Fibroblast of lung (primary cell): Measurements from ENCODE around the gene SMDT1. TPM values are rescaled to one million over a fixed set of nuclear protein-coding genes. Genes with fewer than 3 reads are reported as not detected.

ENCODE experiments used
- DNase-seq, 2 donors: peaks; one replicate each; pipeline versions ENCODE4 v3.0.0 to v3.0.0-alpha.2; 2010; ENCODE audit warnings: low read depth in 2 of 2
- H2AFZ ChIP-seq: 2 replicates; pipeline ENCODE4 v1.5.1; 2012; ENCODE audit warnings: low read length, control low read depth, inconsistent platforms
- H3K27ac ChIP-seq: 2 replicates; pipeline ENCODE4 v1.5.1; 2011; ENCODE audit warnings: low read length, control low read depth; ENCODE audit not compliant: insufficient read depth
- H3K27me3 ChIP-seq: 2 replicates; pipeline ENCODE4 v1.5.1; 2011; ENCODE audit warnings: mild to moderate bottlenecking, low read length; ENCODE audit not compliant: control insufficient read depth, insufficient read depth
- H3K36me3 ChIP-seq: 2 replicates; pipeline ENCODE4 v1.5.1; 2011; ENCODE audit warnings: low read length; ENCODE audit not compliant: control insufficient read depth, insufficient read depth
- H3K4me1 ChIP-seq: 2 replicates; pipeline ENCODE4 v1.5.1; 2011; ENCODE audit warnings: low read length; ENCODE audit not compliant: control insufficient read depth, insufficient read depth; ENCODE audit errors: extremely low read depth
- H3K4me2 ChIP-seq: 2 replicates; pipeline ENCODE4 v1.5.1; 2011; ENCODE audit warnings: low read length, control low read depth; ENCODE audit not compliant: insufficient read depth; ENCODE audit errors: extremely low read depth
- H3K4me3 ChIP-seq, 4 experiments: fragments of 200-600 bp in 1 of 4; sonication (generic) in 1 of 4; replicated peaks in 1 of 4; 2 replicates each; pipeline ENCODE4 v1.5.1; 2011 to 2016; ENCODE audit warnings: low read length in 4 of 4, low read depth in 3 of 4, mild to moderate bottlenecking in 3 of 4, control low read depth in 2 of 4, inconsistent platforms in 1 of 4, mixed read lengths in 1 of 4; ENCODE audit not compliant: insufficient read depth in 1 of 4; ENCODE audit errors: control extremely low read depth in 1 of 4
- H3K79me2 ChIP-seq: 2 replicates; pipeline ENCODE4 v1.5.1; 2012; ENCODE audit warnings: mild to moderate bottlenecking, low read length, inconsistent platforms; ENCODE audit not compliant: control insufficient read depth, insufficient read depth
- H3K9ac ChIP-seq: 2 replicates; pipeline ENCODE4 v1.5.1; 2011; ENCODE audit warnings: mild to moderate bottlenecking, low read length, control low read depth; ENCODE audit not compliant: insufficient read depth
- H3K9me3 ChIP-seq: 2 replicates; pipeline ENCODE4 v1.5.1; 2012; ENCODE audit warnings: low read depth, low read length; ENCODE audit not compliant: control insufficient read depth, insufficient read depth
- H4K20me1 ChIP-seq: 2 replicates; pipeline ENCODE4 v1.5.1; 2011; ENCODE audit warnings: low read length; ENCODE audit not compliant: control insufficient read depth, insufficient read depth; ENCODE audit errors: extremely low read depth
- EZH2 ChIP-seq: IDR thresholded peaks from 2 replicates; pipeline ENCODE4 v1.5.1; 2012; ENCODE audit warnings: low read length, control low read depth, mild to moderate bottlenecking; ENCODE audit errors: missing control alignments
- polyA plus RNA-seq, 2 donors: library from polyadenylated mRNA; depleted of rRNA in 1 of 2; stranded (reverse) in 1 of 2; unstranded in 1 of 2; fragments of >200 nt; gene quantifications; 2 replicates each; pipeline ENCODE4 v1.2.1, GENCODE V29; 2011 to 2012; ENCODE audit warnings: missing spikeins in 1 of 2
- total RNA-seq: library from RNA; depleted of rRNA; stranded (reverse); fragments of >200 nt; gene quantifications from 2 replicates; pipeline ENCODE4 v1.2.1, GENCODE V29; 2014
- TF ChIP-seq, protein P1 (sequence below), 2 donors: IDR thresholded peaks in 1 of 2; conservative IDR thresholded peaks in 1 of 2; 1 replicate in 1 of 2; 2 replicates in 1 of 2; pipeline ENCODE4 v1.5.1; 2011 to 2012; ENCODE audit warnings: low read length in 2 of 2, control low read depth in 1 of 2, inconsistent platforms in 1 of 2, low read depth in 1 of 2, mild to moderate bottlenecking in 1 of 2

SMDT1 gene
- total and polyA plus RNA-seq, 2 donors (not counting 1 experiment from before 2014, with no cell fraction given) = 9.1 to 31.8 TPM

- H3K4me1 ChIP-seq = peaks cover 10% of the 10 kb centered on the region
- no peaks in the 10 kb centered on the region for H4K20me1 ChIP-seq
- TF ChIP-seq, protein P1, sequence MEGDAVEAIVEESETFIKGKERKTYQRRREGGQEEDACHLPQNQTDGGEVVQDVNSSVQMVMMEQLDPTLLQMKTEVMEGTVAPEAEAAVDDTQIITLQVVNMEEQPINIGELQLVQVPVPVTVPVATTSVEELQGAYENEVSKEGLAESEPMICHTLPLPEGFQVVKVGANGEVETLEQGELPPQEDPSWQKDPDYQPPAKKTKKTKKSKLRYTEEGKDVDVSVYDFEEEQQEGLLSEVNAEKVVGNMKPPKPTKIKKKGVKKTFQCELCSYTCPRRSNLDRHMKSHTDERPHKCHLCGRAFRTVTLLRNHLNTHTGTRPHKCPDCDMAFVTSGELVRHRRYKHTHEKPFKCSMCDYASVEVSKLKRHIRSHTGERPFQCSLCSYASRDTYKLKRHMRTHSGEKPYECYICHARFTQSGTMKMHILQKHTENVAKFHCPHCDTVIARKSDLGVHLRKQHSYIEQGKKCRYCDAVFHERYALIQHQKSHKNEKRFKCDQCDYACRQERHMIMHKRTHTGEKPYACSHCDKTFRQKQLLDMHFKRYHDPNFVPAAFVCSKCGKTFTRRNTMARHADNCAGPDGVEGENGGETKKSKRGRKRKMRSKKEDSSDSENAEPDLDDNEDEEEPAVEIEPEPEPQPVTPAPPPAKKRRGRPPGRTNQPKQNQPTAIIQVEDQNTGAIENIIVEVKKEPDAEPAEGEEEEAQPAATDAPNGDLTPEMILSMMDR (conservative IDR thresholded peaks at IDR 0.05 in 1 of 2, IDR thresholded peaks at IDR 0.05 in 1 of 2; ENCODE audit: low read depth in 1 of 2, low read length in 2 of 2) = no peak
- TF ChIP-seq EZH2 = no peak
- H3K79me2 ChIP-seq = no peaks in the 10 kb centered on the region
- H3K4me2 ChIP-seq = peak overlapping the region; percentile 80
- H3K27ac ChIP-seq = peak overlapping the region; percentile 70
- no peaks in the 10 kb centered on the region for H3K9me3 ChIP-seq
- no peaks in the 10 kb centered on the region for H3K27me3 ChIP-seq
- peak overlapping the region; percentile 82 for H3K9ac ChIP-seq
- peak overlapping the region; percentile 52 to 73 (median 60) for H3K4me3 ChIP-seq
- no peak overlapping the region for H2AFZ ChIP-seq
- H3K36me3 ChIP-seq = peaks cover 5% of the 10 kb centered on the region
- DNase-seq = no peak
Observed at GRCh38 chr22:42074846-42075676, 4.4 kb upstream of the SMDT1 start.

DNA sequence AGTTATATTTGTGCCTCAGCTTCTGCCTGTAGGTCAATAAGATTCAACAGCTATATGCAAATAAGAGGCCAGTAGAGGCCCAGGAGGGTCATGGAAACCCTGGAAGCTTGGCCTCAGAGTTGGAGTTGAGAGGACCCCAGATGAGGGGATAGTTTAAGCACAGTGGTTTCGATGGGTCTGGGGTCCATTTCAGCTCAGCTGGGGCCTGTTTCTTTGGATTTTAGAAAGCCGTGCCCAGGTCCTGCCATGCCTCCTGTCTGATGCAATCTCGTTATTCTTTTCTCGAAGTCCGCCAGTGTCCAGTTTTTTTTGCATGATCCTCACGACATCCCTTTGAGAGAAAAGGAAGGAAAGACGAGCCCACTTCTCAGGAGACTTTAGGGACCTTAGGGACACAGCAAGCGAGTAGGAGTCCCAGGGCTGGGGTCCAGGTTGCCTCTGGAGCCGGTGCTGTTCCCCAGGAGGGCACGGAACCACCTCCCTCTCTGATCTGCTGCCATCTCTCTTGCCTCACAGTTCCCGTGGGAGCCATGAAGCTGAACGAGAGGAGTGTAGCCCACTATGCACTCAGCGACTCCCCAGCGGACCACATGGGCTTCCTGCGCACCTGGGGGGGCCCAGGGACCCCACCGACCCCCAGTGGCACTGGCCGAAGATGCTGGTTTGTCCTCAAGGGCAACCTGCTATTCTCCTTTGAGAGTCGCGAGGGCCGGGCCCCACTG is 2.6 kb upstream of the SMDT1 start:
- H3K27ac ChIP-seq = no peak overlapping the region
- TF ChIP-seq EZH2 = no peak
- TF ChIP-seq, protein P1 (conservative IDR thresholded peaks at IDR 0.05 in 1 of 2, IDR thresholded peaks at IDR 0.05 in 1 of 2; ENCODE audit: low read depth in 1 of 2, low read length in 2 of 2) = no peak
- no peaks in the 10 kb centered on the region for H3K27me3 ChIP-seq
- no peak overlapping the region for H2AFZ ChIP-seq
- peaks cover 3% of the 10 kb centered on the region for H3K79me2 ChIP-seq
- H3K4me3 ChIP-seq = no peak overlapping the region
- H4K20me1 ChIP-seq = no peaks in the 10 kb centered on the region
- peaks cover 7% of the 10 kb centered on the region for H3K4me1 ChIP-seq
- H3K9ac ChIP-seq = no peak overlapping the region
- peaks cover 7% of the 10 kb centered on the region for H3K36me3 ChIP-seq
- H3K4me2 ChIP-seq = no peak overlapping the region
- DNase-seq = no peak
- no peaks in the 10 kb centered on the region for H3K9me3 ChIP-seq

- H3K4me1 ChIP-seq = peaks cover 7% of the 10 kb centered on the region
- H3K27me3 ChIP-seq = no peaks in the 10 kb centered on the region
- peaks cover 3% of the 10 kb centered on the region for H3K79me2 ChIP-seq
- TF ChIP-seq, protein P1 (conservative IDR thresholded peaks at IDR 0.05 in 1 of 2, IDR thresholded peaks at IDR 0.05 in 1 of 2; ENCODE audit: low read depth in 1 of 2, low read length in 2 of 2) = no peak
- TF ChIP-seq EZH2 = no peak
- no peak overlapping the region for H3K4me2 ChIP-seq
- no peaks in the 10 kb centered on the region for H3K9me3 ChIP-seq
- H3K4me3 ChIP-seq = no peak overlapping the region
- H3K36me3 ChIP-seq = peaks cover 10% of the 10 kb centered on the region
- H4K20me1 ChIP-seq = no peaks in the 10 kb centered on the region
- no peak overlapping the region for H3K9ac ChIP-seq
- no peak for DNase-seq
- no peak overlapping the region for H3K27ac ChIP-seq
- no peak overlapping the region for H2AFZ ChIP-seq
Observed at GRCh38 chr22:42077486-42078125, 1.9 kb upstream of the SMDT1 start.
